GM12892 (cell line): ENCODE results near the gene C3orf22. TPM values are rescaled to one million over a fixed set of nuclear protein-coding genes. Genes with fewer than 3 reads are reported as not detected.
"Not testable (repeated sequence)": the region's sequence is repeated elsewhere in the genome, so short reads cannot be mapped to it uniquely, and the experiment has no call there.

Experiments used
- DNase-seq: peaks from one replicate; pipeline ENCODE4 v3.0.0; 2011; ENCODE audit not compliant: insufficient read length
- FAIRE-seq: peaks from 2 replicates; lab custom pipeline; 2011; peaks lifted over from hg19 to GRCh38; lab: Jason Lieb, UNC
- POLR2A ChIP-seq: IDR thresholded peaks from 2 replicates; pipeline ENCODE4 v1.6.1; 2011; ENCODE audit warnings: low read depth, low read length, control low read depth
- POLR2AphosphoS5 ChIP-seq: IDR thresholded peaks from 2 replicates; pipeline ENCODE4 v1.6.1; 2011; ENCODE audit warnings: low read depth, low read length, control low read depth
- TAF1 ChIP-seq: IDR thresholded peaks from 2 replicates; pipeline ENCODE4 v1.6.1; 2011; ENCODE audit warnings: low read depth, mild to moderate bottlenecking, control low read depth, low read length, borderline replicate concordance
- polyA plus RNA-seq: library from polyadenylated mRNA; unstranded; fragments of >200 nt; gene quantifications from one replicate; pipeline ENCODE4 v1.2.1, GENCODE V29; 2012; ENCODE audit warnings: missing spikeins, inconsistent platforms; ENCODE audit not compliant: missing spikeins

The C3orf22 gene, protein sequence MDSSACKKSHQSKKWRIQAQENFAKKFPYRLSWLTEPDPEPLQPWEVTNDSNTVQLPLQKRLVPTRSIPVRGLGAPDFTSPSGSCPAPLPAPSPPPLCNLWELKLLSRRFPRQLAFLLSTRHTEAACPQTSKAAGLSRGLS
- polyA plus RNA-seq = not detected

DNA sequence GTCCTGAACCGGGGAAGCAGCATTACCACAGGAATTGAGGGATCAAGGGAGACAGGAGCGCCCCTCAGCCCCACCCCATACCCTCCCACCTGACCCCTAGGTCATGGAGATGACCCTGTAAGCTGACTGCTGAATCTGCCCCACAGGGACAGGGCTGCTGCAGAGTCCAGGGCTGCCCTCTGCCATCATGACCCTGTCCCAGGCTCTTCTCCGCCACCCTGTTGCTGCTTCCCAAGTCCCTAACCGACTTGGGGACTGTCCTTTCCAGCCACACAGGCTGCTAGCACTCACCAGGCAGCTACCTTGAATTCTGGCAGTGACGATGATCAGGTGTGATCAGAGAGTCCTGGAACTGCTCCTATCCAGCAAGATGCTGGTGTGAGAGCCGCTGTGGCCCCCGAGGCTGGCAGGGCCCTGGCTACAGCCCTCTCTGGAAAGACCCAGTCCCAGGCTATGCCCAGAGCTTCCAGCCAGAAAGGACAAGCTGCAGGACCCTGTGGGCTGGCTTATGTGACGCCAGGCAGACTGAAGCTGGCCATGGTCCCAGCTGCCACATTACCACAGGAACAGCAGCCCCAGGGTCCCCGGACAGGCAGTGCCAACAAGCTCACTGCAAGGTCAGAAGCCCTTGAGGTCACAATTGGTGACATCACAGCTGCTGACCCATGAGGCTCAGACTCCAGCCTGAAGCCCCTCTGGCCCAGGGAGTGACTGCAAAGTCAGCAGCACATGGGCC lies at the start of gene C3orf22:
TSS of gene C3orf22 (minus strand) at position 597 of the 736 bp plus-strand sequence. CDS start 5,542 bp downstream, outside the sequence.
- DNase-seq = no peak

DNA sequence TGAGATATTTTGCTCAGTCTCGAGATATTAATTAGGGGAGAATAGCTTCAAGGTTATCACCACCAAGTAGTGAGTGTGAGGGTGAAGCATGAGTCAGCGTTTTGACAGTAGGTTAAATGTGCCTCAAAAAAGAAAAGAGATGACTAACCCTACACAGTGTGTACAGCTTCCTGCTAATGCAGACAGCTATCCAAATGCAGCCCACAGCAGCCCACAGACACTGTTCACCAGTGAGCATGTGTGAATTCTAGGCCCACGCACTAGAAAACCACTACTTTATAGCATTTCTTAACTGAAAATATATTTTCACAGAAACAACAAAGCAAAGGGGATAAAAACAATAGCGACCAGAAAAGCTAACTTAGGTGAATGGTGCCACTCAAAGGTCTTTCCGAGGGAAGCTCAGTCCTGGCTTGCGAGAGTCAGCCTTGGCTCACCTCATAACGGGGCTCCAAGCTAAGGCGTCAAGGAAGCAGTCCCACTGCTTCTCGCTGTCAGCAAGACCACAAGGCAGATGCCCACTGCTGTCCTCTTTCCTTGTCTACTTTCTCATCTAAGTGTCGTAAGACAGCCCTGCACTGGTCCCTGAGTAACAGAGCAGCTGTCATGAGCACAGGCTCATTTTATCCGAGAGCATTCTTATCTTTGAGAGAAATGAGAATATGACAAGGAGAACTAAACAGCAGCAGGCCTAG lies 48.6 kb upstream of the C3orf22 start:
- no peak for DNase-seq
- TF ChIP-seq POLR2A = no peak
- no peak for TF ChIP-seq TAF1
- TF ChIP-seq POLR2AphosphoS5 = no peak
- FAIRE-seq = no peak

More for the DNA sequence above, at the start of gene C3orf22:
- TF ChIP-seq POLR2A (no peak), POLR2AphosphoS5 (no peak), TAF1 (no peak)
- FAIRE-seq = no peak

DNA sequence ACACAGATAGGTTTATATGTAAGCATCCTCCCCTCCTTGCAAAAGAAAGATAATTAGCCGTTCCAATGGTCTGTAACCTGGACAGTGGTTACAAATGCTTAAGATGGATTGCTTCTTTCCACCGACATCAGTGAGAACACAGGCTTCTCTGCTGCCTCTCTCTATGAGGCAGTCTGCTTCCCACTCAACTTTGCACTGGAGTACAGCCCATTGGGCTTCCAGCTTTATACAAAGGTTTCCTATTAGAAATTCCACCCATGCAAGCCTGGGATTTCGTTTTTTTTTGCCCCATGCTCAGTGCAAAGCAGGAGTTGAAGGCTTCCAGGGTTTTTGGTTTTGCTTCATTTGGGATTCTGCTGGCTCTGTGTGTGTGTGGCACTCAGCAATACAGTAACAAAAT lies 47.3 kb upstream of the C3orf22 start:
- FAIRE-seq (no peak), DNase-seq (no peak)
- TF ChIP-seq POLR2A = no peak
- TF ChIP-seq TAF1 = no peak
- no peak for TF ChIP-seq POLR2AphosphoS5

DNA sequence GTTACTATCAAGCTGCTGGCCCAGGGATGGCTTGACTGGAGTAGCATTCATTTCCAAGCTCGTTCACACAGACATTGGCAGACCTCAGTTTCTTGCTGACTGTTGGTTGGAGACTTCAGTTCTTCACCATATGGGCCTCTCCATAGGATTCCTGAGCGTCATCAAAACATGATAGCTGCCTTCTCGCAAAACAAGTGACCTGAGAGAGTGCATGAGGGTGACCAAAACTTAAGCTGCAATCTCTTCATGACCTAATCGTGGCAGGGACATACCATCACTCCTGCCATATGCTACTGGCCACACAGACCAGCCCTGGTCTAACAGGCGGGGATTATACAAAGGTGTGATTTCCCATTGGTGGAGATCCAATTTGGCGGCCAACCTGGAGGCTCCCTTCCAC lies 46.0 kb upstream of the C3orf22 start:
- no peak for FAIRE-seq
- no peak for DNase-seq
- TF ChIP-seq POLR2A (no peak), POLR2AphosphoS5 (no peak), TAF1 (no peak)

DNA sequence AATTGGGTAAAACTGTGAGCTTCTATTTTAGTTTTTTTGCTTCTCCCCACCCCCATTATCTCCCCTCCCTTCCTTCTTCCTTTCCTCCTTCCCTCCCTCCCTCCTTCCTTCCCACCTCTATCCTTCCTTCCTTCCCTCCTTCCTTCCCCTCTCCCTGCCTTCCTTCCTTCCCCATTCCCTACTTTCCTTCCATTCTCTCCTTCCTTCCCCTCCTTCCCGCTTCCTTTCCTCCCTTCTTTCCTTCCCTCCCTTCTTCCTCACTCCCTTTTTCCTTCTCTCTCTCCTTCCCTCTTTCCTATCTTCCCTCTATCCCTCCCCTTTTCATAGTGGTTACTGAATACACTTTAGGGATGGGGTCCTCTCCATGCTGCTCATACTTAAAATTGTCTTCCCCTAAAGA lies 40.4 kb upstream of the C3orf22 start:
- FAIRE-seq (no peak), DNase-seq (no peak)
- no peak for TF ChIP-seq POLR2A
- no peak for TF ChIP-seq POLR2AphosphoS5
- no peak for TF ChIP-seq TAF1

DNA sequence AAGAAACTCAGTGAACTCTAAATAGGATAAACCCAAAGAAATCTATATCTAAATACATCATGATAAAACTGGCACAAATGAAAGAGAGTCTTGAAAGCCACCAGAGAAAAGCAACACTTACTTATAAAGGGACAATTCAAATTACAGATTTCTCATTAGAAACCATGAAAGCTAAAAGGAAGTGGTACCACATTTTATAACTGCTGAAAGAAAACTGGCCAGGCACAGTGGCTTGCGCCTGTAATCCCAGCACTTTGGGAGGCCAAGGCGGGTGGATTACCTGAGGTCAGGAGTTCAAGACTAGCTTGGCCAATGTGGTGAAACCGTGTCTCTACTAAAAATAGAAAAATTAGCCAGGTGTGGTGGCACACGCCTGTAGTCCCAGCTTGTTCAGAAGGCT lies 36.7 kb upstream of the C3orf22 start:
- not testable (repeated sequence) for DNase-seq, FAIRE-seq

DNA sequence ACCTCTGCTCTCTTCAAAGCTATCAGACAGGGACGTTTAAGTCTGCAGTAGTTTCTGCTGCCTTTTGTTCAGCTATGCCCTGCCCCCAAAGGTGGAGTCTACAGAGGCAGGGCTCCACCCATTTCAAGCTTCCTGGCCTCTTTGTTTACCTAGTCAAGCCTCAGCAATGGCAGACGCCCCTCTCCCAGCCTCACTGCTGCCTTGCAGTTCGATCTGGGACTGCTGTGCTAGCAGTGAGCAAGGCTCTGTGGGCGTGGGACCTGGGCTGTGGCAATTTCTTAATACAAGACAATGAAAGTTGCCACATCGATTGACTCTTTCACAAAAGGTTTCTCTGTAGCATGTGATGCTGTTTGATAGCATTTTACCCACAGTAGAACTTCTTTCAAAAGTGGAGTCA lies 32.8 kb upstream of the C3orf22 start:
- not testable (repeated sequence) for FAIRE-seq, DNase-seq

DNA sequence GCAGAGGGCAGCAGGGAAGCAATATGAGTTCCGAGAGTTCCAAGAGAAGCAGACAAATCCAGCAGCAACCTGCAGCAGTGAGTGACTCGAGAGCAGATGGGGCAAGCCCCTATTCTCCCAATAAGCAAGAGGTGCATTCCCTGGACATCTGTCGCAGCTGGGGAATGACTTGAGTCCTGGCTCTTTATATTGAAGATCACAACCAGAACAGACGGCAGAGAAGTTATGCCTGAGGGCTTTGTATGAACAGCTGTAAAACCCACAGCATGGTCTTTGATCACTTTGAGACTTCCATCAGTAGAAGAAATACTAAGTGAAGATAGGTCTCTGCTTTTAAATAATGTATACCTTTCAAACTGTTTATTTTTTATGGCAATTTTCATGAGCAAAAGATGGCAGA lies 23.6 kb upstream of the C3orf22 start:
- no peak for FAIRE-seq
- no peak for DNase-seq
- no peak for TF ChIP-seq TAF1
- TF ChIP-seq POLR2AphosphoS5 = no peak
- TF ChIP-seq POLR2A = no peak

DNA sequence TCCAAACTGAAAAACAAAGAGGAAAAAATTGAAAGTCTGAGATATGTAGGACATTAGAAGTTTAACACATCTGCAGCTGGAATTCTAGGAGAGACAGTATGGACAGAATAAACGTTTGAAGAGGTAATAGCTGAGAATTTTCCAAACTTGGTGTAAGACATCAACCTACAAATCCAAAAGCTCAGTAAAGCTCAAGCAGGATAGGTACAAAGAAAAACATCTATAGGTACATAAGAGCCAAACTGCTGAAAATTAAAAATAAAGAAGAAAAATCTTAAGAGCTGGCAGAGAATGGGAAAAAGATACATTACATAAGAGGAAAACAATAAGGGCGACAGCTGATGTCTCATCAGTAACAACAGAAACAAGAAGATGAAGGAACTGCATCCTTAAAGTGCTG lies 22.8 kb upstream of the C3orf22 start:
- FAIRE-seq (no peak), DNase-seq (no peak)
- TF ChIP-seq POLR2AphosphoS5 (no peak), TAF1 (no peak)

DNA sequence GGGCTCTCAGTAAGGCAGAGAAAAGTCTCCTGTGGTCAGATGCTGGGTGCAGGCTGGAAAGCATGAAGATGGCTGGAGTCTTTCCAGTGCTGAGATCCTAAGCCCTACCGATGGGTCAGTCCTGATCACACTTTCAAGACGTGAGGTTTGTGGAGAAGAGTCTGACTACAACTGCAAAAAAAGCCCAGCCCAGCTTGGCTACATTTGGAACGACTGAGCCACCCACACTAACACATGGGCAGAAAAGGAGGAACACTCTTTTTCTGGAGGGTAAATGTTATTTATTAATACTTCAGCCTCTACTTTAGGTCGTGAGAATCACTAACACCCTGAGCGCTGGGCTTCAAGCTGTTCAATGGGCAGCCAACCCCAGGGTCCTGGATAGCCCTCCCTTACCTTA lies 22.0 kb upstream of the C3orf22 start:
- TF ChIP-seq POLR2AphosphoS5 (no peak), POLR2A (no peak), TAF1 (no peak)
- FAIRE-seq (no peak), DNase-seq (no peak)

DNA sequence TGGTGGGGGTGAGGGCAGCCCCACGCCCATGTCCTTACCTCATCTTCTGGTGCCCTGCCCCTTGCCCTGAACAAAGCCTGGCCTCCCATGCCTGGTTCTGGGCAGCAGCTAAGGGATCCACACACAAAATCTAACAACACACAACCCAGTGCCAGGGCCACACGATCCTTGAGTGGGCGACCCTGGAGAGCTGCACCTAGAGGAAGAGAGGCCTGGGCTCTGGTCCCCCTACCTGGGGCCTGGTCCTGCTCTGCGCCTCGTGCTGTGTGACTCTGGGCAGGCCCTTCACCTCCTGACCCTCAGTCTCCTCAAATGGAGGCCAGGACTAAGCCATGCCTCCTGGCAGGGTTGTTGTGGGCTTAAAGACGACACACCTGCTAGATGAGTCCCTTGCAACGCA lies 20.0 kb upstream of the C3orf22 start:
- TF ChIP-seq TAF1 (no peak), POLR2AphosphoS5 (no peak), POLR2A (no peak)
- FAIRE-seq (no peak), DNase-seq (no peak)

DNA sequence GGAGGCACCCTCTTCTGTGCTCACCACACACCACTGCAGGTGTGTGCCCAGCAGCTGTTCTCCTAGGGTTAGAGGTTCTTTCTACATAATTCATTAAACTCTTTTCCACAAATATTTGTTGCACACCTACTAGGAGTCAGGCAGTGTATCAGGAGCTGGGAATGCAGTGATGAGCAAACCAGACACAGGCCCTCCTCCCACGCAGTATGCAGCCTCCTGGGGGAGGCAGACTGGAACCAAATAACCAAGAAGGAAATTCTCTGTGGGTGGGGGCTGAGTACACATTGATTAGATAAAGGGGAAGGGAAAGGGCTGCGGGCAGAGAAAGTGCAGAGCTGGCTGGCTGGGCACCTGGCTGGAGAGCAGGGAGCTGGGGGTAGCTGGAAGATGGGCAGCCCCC lies 18.5 kb upstream of the C3orf22 start:
- FAIRE-seq (no peak), DNase-seq (no peak)
- TF ChIP-seq POLR2A (no peak), POLR2AphosphoS5 (no peak), TAF1 (no peak)
